Smooth muscle cell (in vitro differentiated cells): ENCODE results near the gene DNAI4. TPM values are rescaled to one million over a fixed set of nuclear protein-coding genes. Genes with fewer than 3 reads are reported as not detected.
A peak's percentile ranks its signal among the peaks of the same experiment; 100 is the strongest.
"Not testable (repeated sequence)": the region's sequence is repeated elsewhere in the genome, so short reads cannot be mapped to it uniquely, and the experiment has no call there.

Experiments used
- DNase-seq: peaks from one replicate; lab custom pipeline; 2025; ENCODE audit not compliant: unreplicated experiment; lab: John Stamatoyannopoulos, UW
- H2AFZ ChIP-seq: fragments of 200-600 bp; sonication (generic); 2 replicates; pipeline ENCODE4 v1.6.0; 2016; ENCODE audit warnings: antibody characterized with exemption, low read depth, mild to moderate bottlenecking
- H3F3A ChIP-seq: fragments of 200-600 bp; sonication (generic); 2 replicates; pipeline ENCODE4 v1.6.0; 2017; ENCODE audit warnings: antibody characterized with exemption, low read depth
- H3K27ac ChIP-seq: fragments of 200-600 bp; sonication (generic); 2 replicates; pipeline ENCODE4 v1.5.1; 2016; ENCODE audit warnings: low read depth, mild to moderate bottlenecking
- H3K27me3 ChIP-seq: fragments of 200-600 bp; sonication (generic); 2 replicates; pipeline ENCODE4 v1.6.1; 2016; ENCODE audit warnings: low read depth, mild to moderate bottlenecking
- H3K36me3 ChIP-seq: fragments of 200-600 bp; sonication (generic); 2 replicates; pipeline ENCODE4 v1.5.1; 2016; ENCODE audit warnings: low read depth
- H3K4me1 ChIP-seq: fragments of 200-600 bp; sonication (generic); 2 replicates; pipeline ENCODE4 v1.5.1; 2016; ENCODE audit warnings: low read depth
- H3K4me2 ChIP-seq: fragments of 200-600 bp; sonication (generic); 2 replicates; pipeline ENCODE4 v1.6.0; 2016; ENCODE audit warnings: mild to moderate bottlenecking
- H3K4me3 ChIP-seq: fragments of 200-600 bp; sonication (generic); 2 replicates; pipeline ENCODE4 v1.5.1; 2016; ENCODE audit warnings: mild to moderate bottlenecking
- H3K79me2 ChIP-seq: fragments of 200-600 bp; sonication (generic); 2 replicates; pipeline ENCODE4 v1.6.0; 2016; ENCODE audit warnings: low read depth, mild to moderate bottlenecking
- H3K9ac ChIP-seq: fragments of 200-600 bp; sonication (generic); 2 replicates; pipeline ENCODE4 v1.6.0; 2016; ENCODE audit warnings: low read depth
- H3K9me3 ChIP-seq: fragments of 200-600 bp; sonication (generic); replicated peaks from 2 replicates; pipeline ENCODE4 v1.5.1; 2016; ENCODE audit warnings: low read depth
- H4K20me1 ChIP-seq: fragments of 200-600 bp; sonication (generic); 2 replicates; pipeline ENCODE4 v1.6.0; 2016; ENCODE audit warnings: low read depth
- WGBS: methylation state at CpG from one replicate; pipeline ENCODE4 v1.1.7; 2016; ENCODE audit warnings: low lambda C conversion rate; 5-methylcytosine and 5-hydroxymethylcytosine counted together
- polyA plus RNA-seq: library from polyadenylated mRNA; unstranded; fragments of >200 nt; fragmentation: Nextera tagmentation; extraction: Ambion mirVana; gene quantifications from 2 replicates; pipeline ENCODE4 v1.2.1, GENCODE V29; 2016
- total RNA-seq: library from RNA; depleted of rRNA; stranded (reverse); fragments of >200 nt; gene quantifications from 2 replicates; pipeline ENCODE4 v1.2.3, GENCODE V29; 2014
- TF ChIP-seq, protein P1 (sequence below): fragments of 200-600 bp; sonication (generic); IDR thresholded peaks from 2 replicates; pipeline ENCODE4 v1.5.1; 2017; ENCODE audit warnings: borderline replicate concordance, mild to moderate bottlenecking, antibody characterized with exemption; ENCODE audit not compliant: insufficient read depth, poor library complexity, severe bottlenecking

Gene DNAI4
- total and polyA plus RNA-seq, 2 experiments from 2014 or later, result 0.63 to 2.2 TPM

DNA sequence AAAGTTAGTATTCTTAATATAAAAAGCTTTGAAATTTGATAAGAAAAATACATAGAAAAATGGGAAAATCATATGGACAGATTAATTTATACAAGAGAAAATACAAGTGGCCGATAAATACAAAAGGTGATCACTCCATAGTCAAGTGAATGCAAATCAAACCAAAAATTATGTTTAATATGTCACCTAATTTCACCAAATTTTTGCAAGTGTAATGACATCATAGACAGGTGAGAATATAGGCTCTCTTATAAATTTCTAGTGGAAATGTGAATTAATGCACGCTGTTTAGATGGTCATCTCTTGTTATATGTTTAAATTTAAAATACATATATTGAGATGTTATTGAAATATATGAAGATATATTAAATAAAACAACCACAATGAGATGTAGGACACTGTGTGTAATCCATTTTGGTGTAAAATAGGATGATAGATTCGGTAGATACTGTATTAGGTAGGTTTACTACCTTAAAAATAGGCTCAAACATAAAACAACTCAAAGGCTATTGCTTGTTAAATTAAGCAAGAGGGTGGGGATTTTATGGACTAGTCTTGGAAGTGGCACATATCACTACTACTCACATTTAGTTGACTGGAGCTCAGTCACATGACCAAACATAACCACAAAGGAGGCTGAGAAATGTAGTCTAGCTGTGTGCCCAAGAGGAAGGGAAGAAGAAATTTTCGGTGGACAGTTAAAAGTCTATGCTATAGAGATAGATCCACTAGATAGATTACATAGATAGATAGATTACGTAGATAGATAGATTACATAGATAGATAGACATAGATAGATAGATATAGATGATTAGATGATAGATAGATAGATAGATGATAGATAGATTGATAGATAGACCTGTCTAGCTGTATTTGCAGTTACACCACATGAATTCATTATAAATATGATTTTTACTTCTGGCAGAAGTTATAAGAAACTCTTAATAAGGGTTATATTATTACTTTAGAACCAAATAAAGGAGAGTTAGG, 132.7 kb downstream of the DNAI4 start:
- H3K36me3 ChIP-seq, result no peaks in the 10 kb centered on the region
- no peaks in the 10 kb centered on the region for H3K9me3 ChIP-seq
- H3F3A ChIP-seq, result no peaks in the 10 kb centered on the region
- H3K4me2 ChIP-seq, result no peak overlapping the region
- no peaks in the 10 kb centered on the region for H3K27me3 ChIP-seq
- H3K27ac ChIP-seq, result no peak overlapping the region
- no peak for DNase-seq
- H2AFZ ChIP-seq, result no peak overlapping the region
- H3K9ac ChIP-seq, result no peak overlapping the region
- H4K20me1 ChIP-seq, result no peaks in the 10 kb centered on the region
- 94% methylated on average over 5 of the region's 5 CpGs for WGBS
- peaks cover 10% of the 10 kb centered on the region for H3K4me1 ChIP-seq
- H3K4me3 ChIP-seq, result no peak overlapping the region
- H3K79me2 ChIP-seq, result no peaks in the 10 kb centered on the region
- TF ChIP-seq, protein P1, sequence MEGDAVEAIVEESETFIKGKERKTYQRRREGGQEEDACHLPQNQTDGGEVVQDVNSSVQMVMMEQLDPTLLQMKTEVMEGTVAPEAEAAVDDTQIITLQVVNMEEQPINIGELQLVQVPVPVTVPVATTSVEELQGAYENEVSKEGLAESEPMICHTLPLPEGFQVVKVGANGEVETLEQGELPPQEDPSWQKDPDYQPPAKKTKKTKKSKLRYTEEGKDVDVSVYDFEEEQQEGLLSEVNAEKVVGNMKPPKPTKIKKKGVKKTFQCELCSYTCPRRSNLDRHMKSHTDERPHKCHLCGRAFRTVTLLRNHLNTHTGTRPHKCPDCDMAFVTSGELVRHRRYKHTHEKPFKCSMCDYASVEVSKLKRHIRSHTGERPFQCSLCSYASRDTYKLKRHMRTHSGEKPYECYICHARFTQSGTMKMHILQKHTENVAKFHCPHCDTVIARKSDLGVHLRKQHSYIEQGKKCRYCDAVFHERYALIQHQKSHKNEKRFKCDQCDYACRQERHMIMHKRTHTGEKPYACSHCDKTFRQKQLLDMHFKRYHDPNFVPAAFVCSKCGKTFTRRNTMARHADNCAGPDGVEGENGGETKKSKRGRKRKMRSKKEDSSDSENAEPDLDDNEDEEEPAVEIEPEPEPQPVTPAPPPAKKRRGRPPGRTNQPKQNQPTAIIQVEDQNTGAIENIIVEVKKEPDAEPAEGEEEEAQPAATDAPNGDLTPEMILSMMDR, result no peak

DNA sequence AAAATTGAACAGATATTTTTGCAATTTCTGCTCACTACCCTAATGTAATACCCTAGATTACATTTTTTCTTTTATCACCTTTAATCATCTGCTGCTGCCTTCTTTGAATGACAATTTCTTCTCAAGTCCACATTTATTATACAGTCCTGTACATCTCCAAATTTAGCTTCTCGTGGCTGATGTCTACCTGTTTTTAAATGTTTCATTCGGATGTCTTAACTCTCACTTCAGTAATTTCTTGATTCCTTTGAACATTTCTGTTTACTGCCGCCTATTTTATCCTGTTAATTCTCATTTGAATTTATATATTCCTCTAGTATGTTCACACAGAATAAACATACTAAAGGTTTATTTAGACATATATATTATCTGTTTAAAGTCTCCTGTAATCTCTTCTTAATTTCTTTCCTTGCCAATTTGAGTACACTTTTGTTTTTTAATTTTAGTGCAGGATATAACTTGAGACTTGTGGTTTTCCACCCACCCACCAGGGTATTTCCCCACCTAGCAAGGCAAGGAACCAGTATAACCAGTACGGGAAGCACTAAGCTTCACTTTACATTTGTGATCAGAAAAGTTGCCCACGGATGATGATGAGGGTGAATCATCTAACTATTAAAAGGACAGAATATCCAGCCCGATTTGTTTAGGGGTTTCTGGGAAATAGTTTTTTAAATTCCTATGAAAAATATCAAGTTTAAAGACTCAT, 136.3 kb downstream of the DNAI4 start:
- H3K9me3 ChIP-seq, result no peaks in the 10 kb centered on the region
- 63% methylated on average over 6 of the region's 6 CpGs for WGBS
- H2AFZ ChIP-seq, result no peak overlapping the region
- peak overlapping the region; percentile 8 for H3K27ac ChIP-seq
- no peak overlapping the region for H3K4me3 ChIP-seq
- H4K20me1 ChIP-seq, result no peaks in the 10 kb centered on the region
- H3K36me3 ChIP-seq, result no peaks in the 10 kb centered on the region
- peaks cover 10% of the 10 kb centered on the region for H3K4me1 ChIP-seq
- no peaks in the 10 kb centered on the region for H3K79me2 ChIP-seq
- TF ChIP-seq, protein P1, result no peak
- H3F3A ChIP-seq, result no peaks in the 10 kb centered on the region
- H3K4me2 ChIP-seq, result peak overlapping the region; percentile 4
- no peak for DNase-seq
- H3K27me3 ChIP-seq, result no peaks in the 10 kb centered on the region
- no peak overlapping the region for H3K9ac ChIP-seq

DNA sequence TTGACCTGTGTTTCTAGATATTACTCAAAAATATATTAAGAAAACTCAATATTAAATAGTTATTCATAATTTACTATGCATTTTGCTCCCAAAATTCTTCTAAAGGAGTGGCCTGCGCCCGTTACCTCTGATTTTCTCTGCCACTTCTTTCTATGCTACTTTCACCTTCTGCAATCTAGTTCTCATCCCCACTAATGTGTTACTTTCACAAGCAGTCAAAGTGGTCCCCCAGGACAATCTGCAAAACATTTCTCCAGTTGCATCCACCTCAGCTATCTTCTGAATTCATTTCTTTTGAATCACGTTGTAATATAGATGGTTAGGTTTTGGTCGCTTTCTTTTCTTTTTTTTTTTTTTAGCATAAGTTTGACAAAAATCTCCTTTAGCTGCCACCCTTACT, 137.0 kb downstream of the DNAI4 start:
- H4K20me1 ChIP-seq, result no peaks in the 10 kb centered on the region
- no peak overlapping the region for H3K27ac ChIP-seq
- no peaks in the 10 kb centered on the region for H3K36me3 ChIP-seq
- no peak for DNase-seq
- H3K4me3 ChIP-seq, result no peak overlapping the region
- peaks cover 10% of the 10 kb centered on the region for H3K4me1 ChIP-seq
- H3K79me2 ChIP-seq, result no peaks in the 10 kb centered on the region
- WGBS, result 93% methylated on average over 4 of the region's 4 CpGs
- H3F3A ChIP-seq, result no peaks in the 10 kb centered on the region
- TF ChIP-seq, protein P1, result no peak
- H3K9ac ChIP-seq, result no peak overlapping the region
- no peaks in the 10 kb centered on the region for H3K9me3 ChIP-seq
- no peak overlapping the region for H2AFZ ChIP-seq
- H3K4me2 ChIP-seq, result no peak overlapping the region
- H3K27me3 ChIP-seq, result no peaks in the 10 kb centered on the region

DNA sequence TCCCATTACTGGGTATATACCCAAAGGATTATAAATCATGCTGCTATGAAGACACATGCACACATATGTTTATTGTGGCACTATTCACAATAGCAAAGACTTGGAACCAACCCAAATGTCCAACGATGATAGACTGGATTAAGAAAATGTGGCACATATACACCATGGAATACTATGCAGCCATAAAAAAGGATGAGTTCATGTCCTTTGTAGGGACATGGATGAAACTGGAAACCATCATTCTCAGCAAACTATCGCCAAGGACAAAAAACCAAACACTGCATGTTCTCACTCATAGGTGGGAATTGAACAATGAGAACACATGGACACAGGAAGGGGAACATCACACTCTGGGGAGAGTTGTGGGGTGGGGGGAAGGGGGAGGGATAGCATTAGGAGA, 138.9 kb downstream of the DNAI4 start:
- not testable (repeated sequence) for H3F3A ChIP-seq, H3K79me2 ChIP-seq, DNase-seq, H2AFZ ChIP-seq, H3K9ac ChIP-seq, H3K36me3 ChIP-seq, H3K4me3 ChIP-seq, H3K27me3 ChIP-seq, H4K20me1 ChIP-seq, H3K9me3 ChIP-seq, H3K4me2 ChIP-seq, H3K27ac ChIP-seq
- 70% methylated on average over 2 of the region's 2 CpGs for WGBS
- H3K4me1 ChIP-seq, result peaks cover 10% of the 10 kb centered on the region
